ACHN (cell line): ENCODE measurements around the gene APOL1.
"Not testable (repeated sequence)": the region's sequence is repeated elsewhere in the genome, so short reads cannot be mapped to it uniquely, and the experiment has no call there.

Experiments used
- DNase-seq: peaks from one replicate; pipeline ENCODE4 v3.0.0-alpha.2; 2015
- in situ Hi-C: cut with HindIII; loops from 2 replicates; pipeline ENCODE4 v1.10.0; 2017; ENCODE audit warnings: low sequenced_read_pairs, low pct_ligation_motif_present, low pct_unique_long_range_greater_than_20kb

The APOL1 gene

DNA sequence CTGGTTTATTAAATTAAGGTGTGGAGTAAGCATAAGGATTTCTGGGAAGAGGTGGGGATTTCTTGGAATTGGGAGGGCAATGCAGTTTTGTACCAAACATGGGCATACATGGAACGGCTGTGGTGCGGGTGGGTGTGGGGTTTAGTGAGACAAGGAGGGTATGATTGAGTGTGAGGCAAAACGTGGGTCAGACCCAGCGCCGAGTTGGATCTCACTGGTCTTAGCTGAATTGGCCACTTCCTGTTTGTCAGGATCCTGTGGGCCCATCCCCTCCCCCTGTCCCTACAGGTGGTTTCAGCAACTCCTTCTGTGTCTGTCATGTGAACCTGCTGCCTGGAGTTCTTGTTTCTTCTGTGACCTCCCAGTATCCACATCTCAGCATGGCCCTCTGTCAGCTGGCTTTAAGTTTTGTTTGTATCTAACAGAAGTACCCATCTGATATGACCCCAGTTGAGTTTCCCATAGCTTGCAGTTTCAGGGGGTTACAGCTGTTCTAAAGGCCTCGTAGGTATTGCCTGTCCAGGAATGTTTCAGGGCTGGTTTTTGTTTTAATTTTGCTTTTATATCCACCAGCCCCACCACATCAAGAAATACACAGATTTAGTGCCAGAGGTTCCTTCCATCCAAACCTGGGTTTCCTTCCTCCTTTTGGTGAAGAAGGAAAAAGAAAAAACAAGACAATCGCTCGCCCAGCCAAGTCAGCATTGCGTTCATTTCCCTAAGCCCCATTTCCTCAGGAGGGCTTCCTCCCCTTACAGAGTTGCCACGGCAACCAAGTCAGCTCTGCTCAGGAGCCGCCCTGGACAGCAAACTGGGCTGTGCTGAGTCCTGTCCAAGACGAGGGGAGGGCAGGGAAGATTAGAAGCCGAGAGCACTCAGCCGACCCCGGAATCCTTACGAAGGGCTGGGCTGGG, 6.0 kb downstream of the APOL1 start:
- in situ Hi-C loops = no loop called here
- DNase-seq = no peak

DNA sequence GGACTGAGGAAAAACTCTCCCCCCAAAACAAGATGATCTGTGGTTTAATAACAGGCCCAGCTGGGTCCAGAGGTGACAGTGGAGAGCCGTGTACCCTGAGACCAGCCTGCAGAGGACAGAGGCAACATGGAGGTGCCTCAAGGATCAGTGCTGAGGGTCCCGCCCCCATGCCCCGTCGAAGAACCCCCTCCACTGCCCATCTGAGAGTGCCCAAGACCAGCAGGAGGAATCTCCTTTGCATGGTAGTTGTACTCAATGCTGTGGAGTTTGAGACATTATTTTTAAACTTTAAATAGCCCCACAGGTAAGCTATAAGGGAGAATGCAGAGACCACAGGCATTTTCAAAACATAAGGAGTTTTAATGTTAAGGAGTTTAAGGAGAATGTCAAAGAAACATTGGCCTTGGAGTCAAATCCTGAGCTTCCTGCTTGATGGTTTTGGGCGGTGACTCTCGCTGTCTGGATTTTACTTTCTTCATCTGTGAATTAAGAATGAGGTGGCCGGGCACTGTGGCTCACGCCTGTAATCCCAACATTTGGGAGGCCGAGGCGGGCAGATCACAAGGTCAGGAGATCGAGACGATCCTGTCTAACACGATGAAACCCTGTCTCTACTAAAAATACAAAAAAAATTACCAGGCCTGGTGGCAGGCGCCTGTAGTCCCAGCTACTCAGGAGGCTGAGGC, 6.8 kb downstream of the APOL1 start:
- no peak for DNase-seq
- in situ Hi-C loops = no loop called here

GRCh38 chr22:36261675-36262074, 8.7 kb downstream of the APOL1 start:
- DNase-seq, in situ Hi-C loops: not testable (repeated sequence)

DNA sequence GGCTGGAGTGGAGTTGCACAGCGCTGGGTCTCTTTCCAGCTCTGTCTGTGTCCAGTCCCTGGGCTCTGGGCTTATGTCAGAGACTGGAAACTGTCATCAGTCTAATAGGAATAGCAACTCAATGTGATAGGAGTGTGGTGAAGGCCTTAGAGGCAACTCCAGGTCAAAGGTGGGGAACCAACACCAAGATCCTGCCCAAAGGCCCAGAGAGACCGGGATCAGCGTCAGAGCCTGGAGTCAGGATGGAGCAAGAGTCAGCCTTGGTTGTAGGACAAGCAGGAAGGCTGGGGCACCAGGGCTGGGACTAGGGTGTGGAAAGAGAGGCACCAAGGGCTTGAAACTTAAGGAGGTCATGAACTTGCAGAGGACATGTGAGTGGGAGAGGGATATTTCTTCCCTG, 9.4 kb downstream of the APOL1 start:
- in situ Hi-C loops, DNase-seq: not testable (repeated sequence)

- in situ Hi-C loops, DNase-seq: not testable (repeated sequence)
Observed at GRCh38 chr22:36263216-36263673, 10.3 kb downstream of the APOL1 start.

DNA sequence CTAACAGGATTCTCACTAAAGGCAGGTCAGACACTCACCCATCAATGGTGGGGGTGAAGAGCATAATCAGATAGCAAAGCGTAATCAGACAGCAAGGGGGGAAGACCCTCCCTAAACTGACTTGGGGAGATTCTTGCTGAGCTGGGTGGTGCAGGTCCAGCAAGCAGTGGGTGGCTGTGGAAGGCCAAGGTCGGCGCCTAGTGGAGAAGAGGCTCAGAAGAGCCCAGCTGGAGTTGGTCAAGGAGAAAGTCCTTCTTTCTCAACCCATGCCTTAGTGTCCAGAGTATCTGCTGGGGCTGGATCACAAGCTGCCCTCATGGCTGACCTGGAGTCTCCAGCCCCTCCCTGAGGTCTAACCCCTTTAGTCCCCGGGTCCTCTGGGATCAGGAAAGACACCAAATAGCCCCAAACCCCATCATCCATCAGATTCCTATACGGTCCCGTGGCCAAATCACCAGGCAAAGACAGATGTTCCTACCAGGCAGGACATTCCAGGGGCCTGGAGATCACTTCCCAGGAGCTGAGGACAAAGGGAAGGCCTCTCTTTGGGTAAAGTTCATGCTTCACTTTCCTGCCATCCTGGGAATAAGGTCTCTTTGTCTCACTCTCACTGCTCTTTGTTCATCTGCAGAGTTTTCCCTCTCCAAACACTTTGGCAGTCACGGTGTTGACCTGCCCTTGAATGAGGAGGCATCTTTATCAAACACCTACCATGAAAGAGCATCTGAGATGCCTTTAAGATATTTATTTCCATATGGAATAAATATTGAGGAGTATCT, 11.1 kb downstream of the APOL1 start:
- DNase-seq, in situ Hi-C loops: not testable (repeated sequence)

DNA sequence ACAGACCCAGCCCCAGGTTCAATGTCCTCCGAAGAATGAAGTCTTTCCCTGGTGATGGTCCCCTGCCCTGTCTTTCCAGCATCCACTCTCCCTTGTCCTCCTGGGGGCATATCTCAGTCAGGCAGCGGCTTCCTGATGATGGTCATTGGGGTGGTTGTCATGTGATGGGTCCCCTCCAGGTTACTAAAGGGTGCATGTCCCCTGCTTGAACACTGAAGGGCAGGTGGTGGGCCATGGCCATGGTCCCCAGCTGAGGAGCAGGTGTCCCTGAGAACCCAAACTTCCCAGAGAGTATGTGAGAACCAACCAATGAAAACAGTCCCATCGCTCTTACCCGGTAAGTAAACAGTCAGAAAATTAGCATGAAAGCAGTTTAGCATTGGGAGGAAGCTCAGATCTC, 14.1 kb downstream of the APOL1 start:
- no peak for DNase-seq
- in situ Hi-C loops = no loop called here

GRCh38 chr22:36267896-36268485, 15.1 kb downstream of the APOL1 start:
- DNase-seq = no peak
- in situ Hi-C loops = no loop called here

GRCh38 chr22:36271231-36271630, 18.3 kb downstream of the APOL1 start:
- DNase-seq, in situ Hi-C loops: not testable (repeated sequence)

- in situ Hi-C loops, DNase-seq: not testable (repeated sequence)
Observed at GRCh38 chr22:36271951-36272350, 19.0 kb downstream of the APOL1 start.

GRCh38 chr22:36274531-36274930, 21.6 kb downstream of the APOL1 start:
- in situ Hi-C loops = no loop called here

DNA sequence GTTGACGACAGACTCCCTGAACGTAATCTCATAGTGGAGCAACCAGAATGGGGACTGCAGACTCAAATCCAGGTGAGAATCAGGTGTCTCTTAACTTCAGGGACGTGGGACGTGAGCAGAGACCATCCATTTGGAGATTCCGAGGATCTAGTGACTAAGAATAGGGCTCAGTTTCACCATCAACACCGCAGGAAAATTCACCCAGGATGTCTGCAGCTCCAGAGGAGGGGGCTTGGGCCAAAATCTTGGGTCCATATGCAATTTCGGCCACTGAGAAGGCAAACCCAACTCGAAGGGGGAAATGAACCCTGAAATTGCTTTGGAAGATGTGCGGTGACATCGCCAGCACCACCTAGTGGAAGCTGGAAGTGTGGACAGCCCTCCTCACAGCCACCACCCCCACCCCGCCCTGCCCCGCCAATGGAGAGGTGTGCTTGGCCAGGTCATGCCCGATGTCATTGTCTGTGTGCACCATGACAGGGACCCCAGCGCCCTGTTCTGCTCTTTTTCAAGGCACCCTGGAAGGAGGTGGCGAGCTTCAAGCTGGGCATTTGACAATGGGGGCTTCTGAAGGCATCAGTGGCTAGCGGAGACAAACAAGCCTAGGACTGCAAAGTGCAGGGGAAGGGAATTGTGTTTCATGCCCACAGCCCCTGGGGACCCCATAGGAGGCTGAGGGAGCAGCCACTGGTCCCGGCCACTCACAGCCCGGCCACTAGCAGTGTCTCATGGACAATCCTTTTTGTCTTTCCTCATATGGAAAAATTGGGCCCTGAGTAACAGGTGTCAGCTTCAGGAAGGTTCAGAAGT, 24.8 kb downstream of the APOL1 start:
- DNase-seq = peak; percentile 62
- in situ Hi-C loops = no loop called here

More at GRCh38 chr22:36274531-36274930, 21.6 kb downstream of the APOL1 start:
- DNase-seq = no peak

- DNase-seq = no peak
- in situ Hi-C loops = no loop called here
Observed at GRCh38 chr22:36279219-36279666, 26.3 kb downstream of the APOL1 start.

GRCh38 chr22:36280379-36280778, 27.4 kb downstream of the APOL1 start:
- in situ Hi-C loops = no loop called here
- DNase-seq = no peak

DNA sequence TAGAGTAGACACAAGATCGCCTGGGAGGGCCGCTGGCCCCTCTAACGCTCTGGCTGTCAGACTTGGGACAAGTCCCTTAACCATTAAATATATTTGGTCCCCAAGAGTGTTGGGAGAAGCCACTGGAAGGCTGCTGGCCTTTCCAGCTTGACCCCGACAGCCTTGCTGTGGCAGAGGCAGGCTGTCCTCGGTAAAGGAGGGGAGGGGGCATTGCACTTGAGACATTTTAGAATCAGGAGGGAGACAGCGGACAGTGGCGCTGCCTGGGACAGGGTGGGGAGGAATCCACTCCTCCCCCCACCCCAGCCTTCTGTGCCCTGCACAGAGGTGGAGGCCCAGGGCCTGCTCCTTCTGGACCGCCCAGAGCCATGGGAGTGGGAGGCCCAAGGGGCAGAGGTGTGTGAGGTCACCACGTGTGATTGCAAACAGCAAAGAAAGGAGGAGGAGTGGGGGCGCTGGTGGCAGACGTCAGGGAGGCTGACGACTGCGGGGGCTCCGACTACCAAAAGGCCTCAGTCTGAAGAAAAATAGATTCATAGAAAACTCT, 28.9 kb downstream of the APOL1 start:
- in situ Hi-C loops = no loop called here
- no peak for DNase-seq

- in situ Hi-C loops = no loop called here
- no peak for DNase-seq
Observed at GRCh38 chr22:36282328-36282831, 29.4 kb downstream of the APOL1 start.

DNA sequence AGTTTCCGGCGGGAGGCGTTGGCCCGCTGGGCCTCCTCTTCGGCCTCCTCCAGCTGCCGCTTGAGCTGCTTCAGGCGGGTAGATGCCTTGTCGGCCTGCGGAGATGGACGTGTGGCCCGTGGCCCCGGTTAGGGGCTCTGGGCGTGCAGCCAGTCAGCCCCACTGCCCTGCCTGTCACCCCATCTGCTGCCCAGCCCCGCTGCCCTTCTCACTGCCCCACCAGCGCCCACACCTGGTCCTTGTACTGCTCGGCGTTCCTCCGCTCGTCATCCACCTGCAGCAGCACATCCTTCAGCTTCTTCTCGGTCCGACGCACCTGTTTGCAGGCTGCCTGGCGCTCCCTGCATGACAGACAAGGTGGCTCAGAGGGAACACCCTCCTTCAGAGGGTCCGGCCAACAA, 31.2 kb downstream of the APOL1 start:
- in situ Hi-C loops = no loop called here
- no peak for DNase-seq
